Panc1 (cell line): Measurements from ENCODE around the gene HEMGN.
A peak's percentile ranks its signal among the peaks of the same experiment; 100 is the strongest.

Source experiments
- CTCF ChIP-seq: fragments of 450-650 bp; IDR thresholded peaks from 2 replicates; pipeline ENCODE4 v1.5.1; 2017; ENCODE audit warnings: mild to moderate bottlenecking
- POLR2AphosphoS5 ChIP-seq: IDR thresholded peaks from 2 replicates; pipeline ENCODE4 v1.6.1; 2012; ENCODE audit warnings: mild to moderate bottlenecking, low read depth, low read length, moderate library complexity
- REST ChIP-seq, 2 experiments: IDR thresholded peaks; 2 replicates each; pipeline ENCODE4 v1.6.1; 2011 to 2012; ENCODE audit warnings: low read depth in 2 of 2, control low read depth in 1 of 2, low read length in 1 of 2, mild to moderate bottlenecking in 1 of 2, moderate library complexity in 1 of 2; ENCODE audit not compliant: insufficient read depth in 1 of 2
- SIN3A ChIP-seq: IDR thresholded peaks from 2 replicates; pipeline ENCODE4 v1.6.1; 2012; ENCODE audit warnings: low read depth, mild to moderate bottlenecking, low read length, moderate library complexity, borderline replicate concordance; ENCODE audit not compliant: insufficient read depth
- TCF7L2 ChIP-seq: IDR thresholded peaks from 2 replicates; pipeline ENCODE4 v1.6.1; 2011; ENCODE audit warnings: mild to moderate bottlenecking, low read depth, low read length, inconsistent platforms

GRCh38 chr9:97889941-97890887 lies 47.8 kb downstream of the HEMGN start:
- TF ChIP-seq SIN3A (no peak), CTCF (peak; percentile 76), POLR2AphosphoS5 (no peak), REST (IDR thresholded peaks at IDR 0.05; ENCODE audit: insufficient read depth in 1 of 2, low read depth in 2 of 2, low read length in 1 of 2) (no peak), TCF7L2 (no peak)
